ENCODE data around the gene MFNG.

Gene MFNG

GRCh38 chr22:37519268-37520195 is 33.3 kb upstream of the MFNG start, which contains the start of gene CARD10:
Gene CARD10, minus strand, starts transcription at chr22:37519415. Its CDS starts 215 bp downstream, at chr22:37519200.
- Histone ChIP-seq H3K9ac (no peak within 1 kb of the TSS), H3K27me3 (ENCODE audit: control insufficient read depth, insufficient read depth, low read length) (no peaks in the 10 kb centered on the region), H3K4me3 (ENCODE audit: low read depth, low read length) (peak within 1 kb of the TSS; percentile 51), H3K27ac (no peak within 1 kb of the TSS), H3K4me2 (ENCODE audit: low read length) (peak within 1 kb of the TSS; percentile 73), H3K79me2 (no peaks in the 10 kb centered on the region), H3K36me3 (ENCODE audit: control insufficient read depth, insufficient read depth, low read length) (no peaks in the 10 kb centered on the region), H3K9me3 (ENCODE audit: control insufficient read depth, low read length) (no peaks in the 10 kb centered on the region), H2AFZ (peak within 1 kb of the TSS; percentile 79), H3K4me1 (no peaks in the 10 kb centered on the region)
- TF ChIP-seq CTCF (IDR thresholded peaks at IDR 0.05), result no peak

- Histone ChIP-seq H2AFZ (peak overlapping the region; percentile 79), H3K4me3 (ENCODE audit: low read depth, low read length) (peak overlapping the region; percentile 51), H3K9ac (no peak overlapping the region), H3K27me3 (ENCODE audit: control insufficient read depth, insufficient read depth, low read length) (no peaks in the 10 kb centered on the region), H3K4me2 (ENCODE audit: low read length) (peak overlapping the region; percentile 73), H3K36me3 (ENCODE audit: control insufficient read depth, insufficient read depth, low read length) (no peaks in the 10 kb centered on the region), H3K9me3 (ENCODE audit: control insufficient read depth, low read length) (no peaks in the 10 kb centered on the region), H3K27ac (no peak overlapping the region), H3K4me1 (no peaks in the 10 kb centered on the region), H3K79me2 (no peaks in the 10 kb centered on the region)
- TF ChIP-seq CTCF (IDR thresholded peaks at IDR 0.05), result no peak
Measured at GRCh38 chr22:37518509-37519267, 32.5 kb upstream of the MFNG start.

GRCh38 chr22:37517826-37518450 is 31.8 kb upstream of the MFNG start:
- no peaks in the 10 kb centered on the region for H3K9me3 ChIP-seq (ENCODE audit: control insufficient read depth, low read length)
- no peak for TF ChIP-seq CTCF (IDR thresholded peaks at IDR 0.05)
- peak overlapping the region; percentile 51 for H3K4me3 ChIP-seq (ENCODE audit: low read depth, low read length)
- no peak overlapping the region for H2AFZ ChIP-seq
- H3K36me3 ChIP-seq (ENCODE audit: control insufficient read depth, insufficient read depth, low read length), result no peaks in the 10 kb centered on the region
- no peaks in the 10 kb centered on the region for H3K4me1 ChIP-seq
- H3K9ac ChIP-seq, result no peak overlapping the region
- no peaks in the 10 kb centered on the region for H3K79me2 ChIP-seq
- peak overlapping the region; percentile 73 for H3K4me2 ChIP-seq (ENCODE audit: low read length)
- no peak overlapping the region for H3K27ac ChIP-seq
- no peaks in the 10 kb centered on the region for H3K27me3 ChIP-seq (ENCODE audit: control insufficient read depth, insufficient read depth, low read length)

- Histone ChIP-seq H3K4me2 (ENCODE audit: low read length) (no peak overlapping the region), H2AFZ (no peak overlapping the region), H3K27ac (no peak overlapping the region), H3K4me1 (no peaks in the 10 kb centered on the region), H3K36me3 (ENCODE audit: control insufficient read depth, insufficient read depth, low read length) (no peaks in the 10 kb centered on the region), H3K27me3 (ENCODE audit: control insufficient read depth, insufficient read depth, low read length) (no peaks in the 10 kb centered on the region), H3K9me3 (ENCODE audit: control insufficient read depth, low read length) (no peaks in the 10 kb centered on the region), H3K4me3 (ENCODE audit: low read depth, low read length) (no peak overlapping the region), H3K79me2 (no peaks in the 10 kb centered on the region), H3K9ac (no peak overlapping the region)
- TF ChIP-seq CTCF (IDR thresholded peaks at IDR 0.05), result no peak
Measured at GRCh38 chr22:37516456-37516855, 30.3 kb upstream of the MFNG start.

All from parathyroid adenoma (tissue), 2 donors.